BLaER1 (cell line): Measurements from ENCODE around the gene EIF2B4.
"Not testable (repeated sequence)": the region's sequence is repeated elsewhere in the genome, so short reads cannot be mapped to it uniquely, and the experiment has no call there.

Experiments used
- H3K27ac ChIP-seq: shearing (Covaris generic); formaldehyde crosslinking; 2 replicates; pipeline ENCODE4 v1.8.1; 2022
- H3K27me3 ChIP-seq: shearing (Covaris generic); formaldehyde crosslinking; 2 replicates; pipeline ENCODE4 v1.8.1; 2022
- H3K36me3 ChIP-seq: shearing (Covaris generic); formaldehyde crosslinking; 2 replicates; pipeline ENCODE4 v1.8.1; 2022
- H3K4me1 ChIP-seq: shearing (Covaris generic); formaldehyde crosslinking; 2 replicates; pipeline ENCODE4 v1.8.1; 2022
- H3K4me2 ChIP-seq: shearing (Covaris generic); formaldehyde crosslinking; 2 replicates; pipeline ENCODE4 v1.8.1; 2022
- H3K4me3 ChIP-seq: shearing (Covaris generic); formaldehyde crosslinking; 2 replicates; pipeline ENCODE4 v1.8.1; 2022
- H3K9ac ChIP-seq: shearing (Covaris generic); formaldehyde crosslinking; 2 replicates; pipeline ENCODE4 v1.8.1; 2022
- H3K9me3 ChIP-seq: shearing (Covaris generic); formaldehyde crosslinking; 2 replicates; pipeline ENCODE4 v1.8.1; 2022
- H4K20me1 ChIP-seq: shearing (Covaris generic); formaldehyde crosslinking; 2 replicates; pipeline ENCODE4 v1.8.1; 2022
- Cebpa-rat ChIP-seq: shearing (Covaris generic); IDR thresholded peaks from 2 replicates; pipeline ENCODE4 v1.8.1; 2022

The EIF2B4 gene

GRCh38 chr2:27362678-27363420 is 7.3 kb downstream of the EIF2B4 start:
- H3K9ac ChIP-seq, result no peak overlapping the region
- H3K9me3 ChIP-seq, result no peaks in the 10 kb centered on the region
- TF ChIP-seq Cebpa-rat, result no peak
- no peaks in the 10 kb centered on the region for H3K27me3 ChIP-seq
- no peak overlapping the region for H3K4me2 ChIP-seq
- peaks cover 8% of the 10 kb centered on the region for H3K4me1 ChIP-seq
- H3K36me3 ChIP-seq, result peaks cover 60% of the 10 kb centered on the region
- no peak overlapping the region for H3K4me3 ChIP-seq
- H3K27ac ChIP-seq, result no peak overlapping the region
- H4K20me1 ChIP-seq, result peaks cover 12% of the 10 kb centered on the region

DNA sequence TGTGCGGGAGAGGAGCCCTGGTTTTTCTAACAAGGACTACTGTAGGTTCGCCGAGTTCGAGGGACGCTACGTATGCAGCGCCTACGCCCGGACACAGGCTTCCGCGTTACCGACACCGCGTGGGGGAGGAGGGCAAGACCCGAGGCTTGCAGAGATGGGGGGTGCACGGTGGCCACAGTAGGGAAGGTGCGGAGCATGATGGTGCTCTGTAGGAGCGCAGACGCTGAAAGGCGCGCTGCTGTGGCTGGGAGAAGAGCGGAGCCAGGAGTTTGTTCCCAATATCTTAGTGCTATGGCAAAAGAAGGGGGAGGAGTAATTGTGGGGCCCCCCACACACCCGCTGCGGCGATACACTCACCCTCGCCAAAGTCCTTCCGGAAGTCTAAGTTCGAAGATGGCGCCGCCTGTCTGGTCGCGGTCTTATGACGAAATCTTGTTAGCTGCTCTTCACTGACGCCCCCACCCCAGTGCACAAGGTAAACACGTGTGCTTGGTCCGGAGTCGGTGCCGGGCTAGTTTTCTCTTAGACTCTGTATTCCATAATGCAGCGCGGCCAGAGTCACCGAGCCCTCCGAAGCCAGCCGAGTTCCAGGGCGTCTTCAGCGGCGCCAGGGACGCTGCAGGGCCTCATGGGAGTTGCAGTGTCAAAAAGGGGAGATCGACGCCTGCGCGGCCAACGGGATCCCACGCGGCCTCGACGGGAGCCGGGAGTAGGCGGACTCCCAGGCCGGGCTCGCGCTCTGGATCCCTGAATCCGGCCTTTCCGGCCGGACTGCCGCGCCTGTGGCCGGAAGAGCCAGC is 13.6 kb downstream of the EIF2B4 start, which contains the start of gene GTF3C2:
GTF3C2 (minus strand) TSS at position 383 of the 800 bp plus-strand sequence. CDS start 13,210 bp downstream, outside the sequence.
- peaks cover 29% of the 10 kb centered on the region for H4K20me1 ChIP-seq

DNA sequence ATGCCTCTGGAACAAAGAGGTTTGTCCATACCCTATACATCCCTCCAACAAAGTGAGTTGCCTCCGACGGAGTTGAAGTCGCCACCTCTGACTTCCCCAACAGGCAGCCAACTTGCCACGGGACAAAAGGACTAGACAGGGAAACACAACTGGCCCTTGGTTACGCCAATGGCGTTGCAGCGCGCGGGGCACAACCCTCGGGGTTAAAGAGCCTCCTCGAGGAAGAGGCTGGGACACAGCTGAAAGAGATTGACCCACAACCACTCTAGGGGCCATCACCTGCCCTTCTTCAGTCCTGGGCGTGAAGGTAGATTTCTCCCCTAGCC is 14.1 kb downstream of the EIF2B4 start:
- peak overlapping the region; percentile 94 for H3K9ac ChIP-seq
- H3K27ac ChIP-seq, result peak overlapping the region; percentile 96
- peaks cover 20% of the 10 kb centered on the region; the same call in 1 of the 2 replicates for H3K36me3 ChIP-seq
- peaks cover 35% of the 10 kb centered on the region for H4K20me1 ChIP-seq
- peak overlapping the region; percentile 90 for H3K4me2 ChIP-seq
- peaks cover 38% of the 10 kb centered on the region for H3K4me1 ChIP-seq
- TF ChIP-seq Cebpa-rat, result no peak
- no peaks in the 10 kb centered on the region for H3K27me3 ChIP-seq
- peak overlapping the region; percentile 82 for H3K4me3 ChIP-seq
- no peaks in the 10 kb centered on the region for H3K9me3 ChIP-seq

More for the DNA sequence above, 13.6 kb downstream of the EIF2B4 start, which contains the start of gene GTF3C2:
- Histone ChIP-seq H3K4me3 (peak within 1 kb of the TSS; percentile 82), H3K4me1 (peaks cover 38% of the 10 kb centered on the region), H3K4me2 (peak within 1 kb of the TSS; percentile 90), H3K27ac (peak within 1 kb of the TSS; percentile 96), H3K27me3 (no peaks in the 10 kb centered on the region), H3K9ac (peak within 1 kb of the TSS; percentile 94), H3K9me3 (no peaks in the 10 kb centered on the region), H3K36me3 (peaks cover 18% of the 10 kb centered on the region; the same call in 1 of the 2 replicates)
- TF ChIP-seq Cebpa-rat, result 0 out of 2 replicates have a peak, but pooled peaks have one; percentile 17

GRCh38 chr2:27354597-27354927 is 15.6 kb downstream of the EIF2B4 start:
- Histone ChIP-seq H3K4me3 (no peak overlapping the region), H3K9ac (no peak overlapping the region), H3K36me3 (peaks cover 30% of the 10 kb centered on the region), H3K9me3 (no peaks in the 10 kb centered on the region), H4K20me1 (peaks cover 49% of the 10 kb centered on the region), H3K4me1 (peaks cover 38% of the 10 kb centered on the region), H3K27ac (no peak overlapping the region), H3K4me2 (peak overlapping the region; percentile 90; the same call in 1 of the 2 replicates), H3K27me3 (no peaks in the 10 kb centered on the region)
- TF ChIP-seq Cebpa-rat, result no peak

- no peak overlapping the region for H3K4me3 ChIP-seq
- no peaks in the 10 kb centered on the region for H3K27me3 ChIP-seq
- no peak overlapping the region for H3K9ac ChIP-seq
- peaks cover 54% of the 10 kb centered on the region for H4K20me1 ChIP-seq
- peaks cover 38% of the 10 kb centered on the region for H3K4me1 ChIP-seq
- H3K27ac ChIP-seq, result no peak overlapping the region
- H3K9me3 ChIP-seq, result no peaks in the 10 kb centered on the region
- H3K4me2 ChIP-seq, result peak overlapping the region; percentile 90
- H3K36me3 ChIP-seq, result peaks cover 32% of the 10 kb centered on the region
- no peak for TF ChIP-seq Cebpa-rat
Observed at GRCh38 chr2:27353762-27354596, 16.2 kb downstream of the EIF2B4 start.

- H3K27ac ChIP-seq, H3K9me3 ChIP-seq, H3K9ac ChIP-seq, H3K27me3 ChIP-seq, H3K4me3 ChIP-seq: not testable (repeated sequence)
- peaks cover 36% of the 10 kb centered on the region for H3K4me1 ChIP-seq
- H4K20me1 ChIP-seq, result peaks cover 58% of the 10 kb centered on the region
- peaks cover 34% of the 10 kb centered on the region for H3K36me3 ChIP-seq
- H3K4me2 ChIP-seq, result peak overlapping the region; percentile 90
Observed at GRCh38 chr2:27353386-27353761, 16.8 kb downstream of the EIF2B4 start.

DNA sequence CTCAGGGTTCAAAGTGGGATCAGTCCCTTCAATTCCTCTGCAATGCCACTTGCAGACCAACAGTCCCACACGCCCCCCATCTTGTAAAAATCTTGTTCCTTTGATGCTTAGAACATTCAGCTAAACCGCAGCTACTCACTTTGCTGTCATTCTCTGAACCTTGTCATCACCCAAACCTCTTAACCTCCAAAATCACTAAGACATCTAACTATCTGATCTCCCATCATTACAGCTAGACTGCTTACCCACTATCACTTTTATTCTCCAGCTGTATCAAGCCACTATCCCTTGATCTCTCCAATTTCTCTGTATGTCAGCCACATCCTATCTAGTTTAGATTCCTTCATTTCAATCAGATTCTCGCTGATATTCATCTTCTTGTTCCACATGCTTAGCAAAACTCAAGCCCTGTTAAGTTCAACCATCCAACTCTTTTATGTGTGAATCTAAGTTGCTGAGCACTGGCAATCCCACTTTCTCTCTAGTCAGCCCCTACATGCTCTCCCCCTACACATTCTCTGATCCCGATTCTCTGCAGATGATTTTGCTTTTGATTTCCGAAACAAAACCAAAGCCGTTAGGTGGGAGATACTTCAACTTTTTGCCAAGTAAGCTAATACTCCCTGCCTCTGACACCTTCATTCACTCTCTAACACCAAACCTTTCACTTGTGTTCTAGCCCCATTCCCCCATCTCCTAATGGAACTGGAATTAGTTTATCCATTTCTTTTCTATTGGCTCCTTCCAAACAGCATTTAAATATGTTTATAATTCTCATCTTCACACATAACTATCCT is 18.1 kb downstream of the EIF2B4 start:
- Histone ChIP-seq H3K9me3 (no peaks in the 10 kb centered on the region), H3K36me3 (peaks cover 43% of the 10 kb centered on the region), H3K4me2 (no peak overlapping the region), H3K27ac (no peak overlapping the region), H3K27me3 (no peaks in the 10 kb centered on the region), H3K4me3 (no peak overlapping the region), H3K4me1 (peaks cover 27% of the 10 kb centered on the region), H3K9ac (peak overlapping the region; percentile 4; the same call in 1 of the 2 replicates), H4K20me1 (peaks cover 72% of the 10 kb centered on the region)
- no peak for TF ChIP-seq Cebpa-rat

DNA sequence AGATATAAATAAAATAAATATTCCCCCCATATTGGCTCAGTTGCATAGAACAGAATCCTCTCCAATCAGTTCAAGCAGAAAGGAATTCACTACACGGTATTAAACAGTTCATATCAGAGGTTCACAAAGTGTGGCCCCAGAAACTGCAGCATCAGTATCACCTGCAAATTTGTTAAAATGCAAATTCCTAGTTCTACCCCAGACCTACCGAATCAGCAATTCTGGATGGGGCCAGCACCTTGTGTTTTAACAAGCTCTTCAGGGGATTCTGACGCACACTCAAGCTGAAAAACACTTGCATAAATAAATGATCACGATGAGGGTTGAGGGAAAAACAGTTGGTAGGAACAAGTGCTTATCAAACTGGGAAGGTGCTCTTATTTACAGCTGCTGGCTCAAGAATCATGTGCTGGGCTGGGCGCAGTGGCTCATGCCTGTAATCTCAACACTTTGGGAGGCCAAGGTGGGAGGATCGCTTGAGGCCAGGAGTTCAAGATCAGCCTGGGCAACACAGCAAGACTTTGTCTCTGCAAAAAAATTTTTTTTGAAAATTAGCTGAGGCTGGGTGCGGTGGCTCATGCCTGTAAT is 19.9 kb downstream of the EIF2B4 start:
- TF ChIP-seq Cebpa-rat, result no peak
- H3K27ac ChIP-seq, result no peak overlapping the region
- no peaks in the 10 kb centered on the region for H3K27me3 ChIP-seq
- H3K4me1 ChIP-seq, result peaks cover 22% of the 10 kb centered on the region
- no peaks in the 10 kb centered on the region for H3K9me3 ChIP-seq
- no peak overlapping the region for H3K4me2 ChIP-seq
- no peak overlapping the region for H3K9ac ChIP-seq
- no peak overlapping the region for H3K4me3 ChIP-seq
- peaks cover 90% of the 10 kb centered on the region for H4K20me1 ChIP-seq
- H3K36me3 ChIP-seq, result peaks cover 59% of the 10 kb centered on the region
